GM21576 (cell line): ENCODE results near the gene MS4A15.
"Not testable (repeated sequence)": the region's sequence is repeated elsewhere in the genome, so short reads cannot be mapped to it uniquely, and the experiment has no call there.

Experiments used
- ATAC-seq: cut with Tn5 transposase; IDR thresholded peaks from one replicate; pipeline ENCODE4 v1.9.1; 2021; ENCODE audit warnings: mild to moderate bottlenecking, moderate library complexity; ENCODE audit not compliant: unreplicated experiment

The MS4A15 gene, protein sequence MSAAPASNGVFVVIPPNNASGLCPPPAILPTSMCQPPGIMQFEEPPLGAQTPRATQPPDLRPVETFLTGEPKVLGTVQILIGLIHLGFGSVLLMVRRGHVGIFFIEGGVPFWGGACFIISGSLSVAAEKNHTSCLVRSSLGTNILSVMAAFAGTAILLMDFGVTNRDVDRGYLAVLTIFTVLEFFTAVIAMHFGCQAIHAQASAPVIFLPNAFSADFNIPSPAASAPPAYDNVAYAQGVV

DNA sequence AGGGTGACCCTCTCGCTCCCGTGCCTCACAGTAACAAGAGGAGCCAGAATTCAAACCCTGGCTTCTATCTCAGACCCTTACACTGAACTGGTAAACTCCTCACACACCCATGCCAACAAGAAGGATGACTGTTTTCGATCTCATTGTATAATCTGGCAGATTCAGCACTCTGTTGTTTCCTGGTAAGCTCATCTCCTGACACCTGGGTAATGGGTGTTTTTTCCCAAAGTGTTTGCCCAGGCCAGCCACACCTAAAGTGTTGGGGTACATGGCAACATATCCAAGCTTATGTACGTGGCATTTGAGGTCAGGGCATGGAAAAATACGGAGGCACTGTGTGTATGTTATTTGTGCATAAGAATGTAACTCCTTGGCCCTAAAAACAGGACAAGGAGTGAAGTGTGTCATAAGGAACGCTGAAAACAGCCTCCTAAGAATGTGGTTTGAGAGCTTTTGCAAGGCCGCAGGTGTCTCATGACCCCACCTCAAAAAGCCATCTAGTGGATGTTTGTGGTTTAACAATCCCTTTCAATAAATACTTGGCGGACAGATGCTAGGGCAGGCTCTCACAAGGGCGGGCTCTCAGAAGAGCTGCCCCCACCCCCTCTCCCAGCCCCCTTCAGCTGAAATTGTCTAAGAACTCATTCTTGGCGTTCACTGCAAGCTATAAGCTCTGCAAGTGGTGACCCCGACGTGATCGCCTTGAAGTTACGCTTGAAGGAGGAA lies at the start of gene MS4A15:
MS4A15 (plus strand) TSS at position 561 of the 726 bp plus-strand sequence. CDS start 6,867 bp downstream, outside the sequence.
- no peak for ATAC-seq

GRCh38 chr11:60706931-60707330 lies 49.7 kb upstream of the MS4A15 start:
- no peak for ATAC-seq

GRCh38 chr11:60710482-60710881 lies 46.2 kb upstream of the MS4A15 start:
- no peak for ATAC-seq

- no peak for ATAC-seq
These were observed 45.4 kb upstream of the MS4A15 start for GRCh38 chr11:60711276-60711675.

DNA sequence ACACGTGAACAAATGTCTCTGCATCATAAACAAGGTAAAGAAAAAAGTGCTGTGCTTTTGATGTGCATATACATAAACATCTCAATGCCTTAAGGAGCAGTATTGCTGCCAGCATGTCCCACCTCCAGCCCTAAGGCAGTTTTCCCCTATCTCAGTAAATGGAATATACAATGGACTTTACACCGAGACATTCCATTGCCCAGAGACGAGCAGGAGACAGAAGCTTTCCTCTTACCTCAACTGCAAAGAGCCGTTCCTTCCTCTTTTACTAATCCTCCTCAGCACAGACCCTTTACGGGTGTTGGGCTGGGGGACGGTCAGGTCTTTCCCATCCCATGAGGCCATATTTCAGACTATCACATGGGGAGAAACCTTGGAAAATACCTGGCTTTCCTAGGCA lies 43.2 kb upstream of the MS4A15 start:
- ATAC-seq, result not testable (repeated sequence)

GRCh38 chr11:60717956-60718355 lies 38.7 kb upstream of the MS4A15 start:
- ATAC-seq, result no peak

GRCh38 chr11:60718524-60719316 lies 37.9 kb upstream of the MS4A15 start:
- ATAC-seq, result no peak

GRCh38 chr11:60719391-60719790 lies 37.3 kb upstream of the MS4A15 start:
- ATAC-seq, result no peak

- ATAC-seq, result no peak
These were observed 36.2 kb upstream of the MS4A15 start for GRCh38 chr11:60720460-60720859.

- no peak for ATAC-seq
These were observed 32.2 kb upstream of the MS4A15 start, which contains the start of gene MS4A18 for GRCh38 chr11:60724420-60724819. Gene MS4A18 (plus strand): TSS chr11:60724720.

- no peak for ATAC-seq
These were observed 31.1 kb upstream of the MS4A15 start for GRCh38 chr11:60725592-60725991.

DNA sequence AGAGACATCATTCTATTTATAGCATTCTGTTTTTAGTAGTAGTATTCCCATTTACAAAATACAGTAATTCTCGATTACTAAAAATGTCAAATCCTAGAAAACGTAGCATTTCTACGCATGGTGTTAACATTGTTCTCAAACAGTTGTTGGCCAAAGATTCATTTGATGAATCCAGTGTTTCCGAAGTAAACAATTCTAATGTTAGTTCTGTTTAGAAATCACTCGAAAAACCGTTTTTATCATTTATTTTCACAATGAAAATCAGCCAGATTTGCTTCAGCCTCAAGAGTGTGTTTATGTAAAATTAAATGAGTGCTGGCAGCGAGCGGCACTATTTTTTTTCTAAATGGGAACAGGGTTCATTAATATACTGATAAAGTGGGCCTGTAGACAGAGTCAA lies 25.1 kb upstream of the MS4A15 start:
- ATAC-seq, result no peak

DNA sequence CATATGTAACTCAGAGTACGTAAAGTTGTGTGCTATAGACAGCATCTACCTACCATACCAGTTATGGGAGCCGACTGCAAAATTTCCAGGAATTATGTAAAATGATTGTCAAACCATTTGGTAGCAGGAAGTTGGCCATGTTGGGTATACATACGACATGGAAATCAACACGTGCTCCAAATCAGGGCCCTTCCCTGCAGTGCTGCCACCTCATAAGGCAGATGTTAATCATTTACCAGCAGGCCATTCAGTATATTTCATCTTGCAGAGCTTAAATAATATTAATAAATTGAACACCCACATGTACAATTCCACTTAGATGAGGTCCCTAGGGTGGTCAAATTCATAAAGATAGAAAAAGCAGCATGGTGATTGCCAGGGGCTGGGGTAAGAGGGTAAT lies 22.4 kb upstream of the MS4A15 start:
- no peak for ATAC-seq

DNA sequence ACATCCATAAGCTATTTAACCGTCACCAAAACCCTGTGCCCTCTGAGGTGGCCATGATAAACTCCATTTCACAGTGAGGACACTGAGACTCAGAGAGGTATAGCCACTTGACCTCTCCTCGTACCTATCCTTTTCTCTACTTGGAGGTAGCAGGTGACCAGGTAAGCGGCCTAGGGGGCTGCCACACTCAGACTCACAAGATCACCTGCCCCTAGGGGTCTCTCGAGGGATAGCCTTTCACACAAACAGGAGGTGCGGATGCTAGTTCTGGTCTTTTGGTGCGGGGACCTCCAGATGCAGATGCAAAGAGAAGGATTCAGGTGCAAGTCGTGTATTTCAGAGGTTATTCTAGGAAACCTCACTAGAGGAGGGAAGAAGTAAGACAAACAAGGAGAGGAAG lies 17.6 kb upstream of the MS4A15 start:
- no peak for ATAC-seq

- ATAC-seq, result no peak
These were observed 16.1 kb upstream of the MS4A15 start for GRCh38 chr11:60740573-60740972.

DNA sequence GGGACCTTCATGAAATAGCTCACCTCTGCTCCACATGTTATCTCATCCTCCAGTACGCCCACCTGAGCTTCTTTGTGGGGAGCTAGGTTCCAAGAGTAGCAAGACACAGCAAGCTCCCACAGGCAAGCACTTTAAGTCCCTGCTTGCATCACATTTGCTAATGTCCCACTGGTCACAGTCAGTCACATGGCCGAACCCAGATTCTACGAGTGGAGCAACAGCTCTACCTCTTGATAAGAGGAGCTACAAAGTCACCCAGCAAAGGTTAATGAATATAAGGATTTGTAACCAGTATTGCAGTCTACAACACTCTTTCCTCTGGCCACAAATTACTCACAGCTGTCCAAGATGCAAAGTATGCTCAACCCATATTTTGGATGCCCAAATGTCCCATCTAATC lies 15.2 kb upstream of the MS4A15 start:
- ATAC-seq, result no peak

DNA sequence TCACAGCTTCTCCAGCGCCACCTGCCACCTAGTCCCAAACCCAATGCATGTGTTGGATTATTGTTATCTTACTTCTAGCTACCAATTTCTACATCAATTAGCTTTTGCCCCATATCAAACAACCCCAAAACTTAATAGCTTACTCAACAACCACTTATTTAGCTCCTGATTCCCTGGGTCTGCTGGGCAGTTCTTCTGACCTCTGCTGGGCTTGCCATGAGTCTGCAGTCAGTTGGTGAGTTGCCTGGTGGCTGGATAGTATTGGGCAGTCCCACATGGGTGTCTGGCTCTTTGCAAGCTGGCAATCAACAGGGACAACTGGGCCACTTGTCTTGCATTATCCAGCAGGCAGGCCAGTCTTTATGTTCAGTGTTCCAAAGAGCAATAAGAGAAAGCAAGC lies 13.6 kb upstream of the MS4A15 start:
- no peak for ATAC-seq

GRCh38 chr11:60744114-60744513 lies 12.6 kb upstream of the MS4A15 start:
- no peak for ATAC-seq

DNA sequence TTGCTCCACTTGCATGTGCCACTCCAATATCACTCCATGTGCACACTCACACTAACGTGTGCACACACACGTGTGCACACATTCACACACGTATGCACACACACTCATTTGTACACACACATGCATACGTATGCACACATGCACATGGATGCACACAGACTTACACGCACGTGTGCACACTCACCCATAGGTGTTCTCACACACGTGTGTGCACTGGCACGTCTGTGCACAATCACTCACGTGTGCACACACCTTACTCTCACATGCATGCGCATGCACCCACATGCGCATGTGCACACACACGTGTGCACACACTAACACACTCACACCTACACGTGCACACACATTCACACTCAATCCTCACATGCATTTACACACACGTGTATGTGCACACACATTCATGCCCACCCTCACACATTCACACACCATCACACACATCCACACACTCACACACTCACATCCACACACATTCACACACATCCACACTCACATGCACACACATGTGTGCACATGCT lies 9.3 kb upstream of the MS4A15 start:
- ATAC-seq, result no peak

DNA sequence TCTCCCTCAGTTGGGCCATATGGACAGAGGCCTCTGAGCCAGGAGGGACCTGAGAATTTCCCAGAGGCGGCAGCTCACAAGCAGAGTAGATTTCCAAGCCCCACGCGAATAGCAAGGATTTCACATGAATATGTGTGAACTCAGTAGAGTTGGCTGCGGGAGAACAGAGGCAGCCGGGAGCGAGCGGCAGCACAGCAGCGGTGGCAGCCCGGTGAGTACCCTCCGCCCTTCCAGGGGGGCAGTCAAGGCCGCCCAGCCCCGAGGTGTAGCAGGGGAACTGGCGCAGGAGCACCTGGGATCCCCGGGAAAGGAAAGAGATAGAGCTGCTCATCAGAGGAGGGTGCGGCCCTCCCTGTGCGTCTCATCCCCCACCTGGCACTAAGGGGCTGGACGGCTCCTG lies 8.4 kb upstream of the MS4A15 start:
- no peak for ATAC-seq

- ATAC-seq, result no peak
These were observed 7.8 kb upstream of the MS4A15 start for GRCh38 chr11:60748821-60749220.

DNA sequence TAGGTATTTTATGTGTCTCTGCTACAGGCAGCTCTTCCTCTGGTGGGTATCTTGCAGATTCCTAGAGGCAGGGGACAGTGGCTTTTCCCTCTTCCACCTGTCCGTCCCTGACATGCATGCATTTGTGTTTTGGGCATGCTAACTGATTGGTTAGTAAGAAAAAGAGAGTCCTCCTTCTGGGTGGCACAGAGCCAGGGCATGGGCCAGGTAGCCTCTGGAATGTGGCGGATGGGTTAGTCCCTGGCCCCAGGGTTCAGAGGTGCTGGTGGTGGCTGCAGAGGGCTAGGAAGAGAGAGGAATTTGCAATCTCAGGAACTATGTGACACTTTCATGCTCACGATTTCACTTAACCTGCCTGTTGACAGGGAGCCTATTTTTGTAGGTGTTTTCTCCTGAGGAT lies 5.8 kb upstream of the MS4A15 start:
- ATAC-seq, result no peak
